Measurements from ENCODE around the gene FOXRED2. TPM values are rescaled to one million over a fixed set of nuclear protein-coding genes. Genes with fewer than 3 reads are reported as not detected.
A peak's percentile ranks its signal among the peaks of the same experiment; 100 is the strongest.

The FOXRED2 gene
- total RNA-seq, 1 donor from 2014 or later: 10.6 TPM

- no peak for DNase-seq
These were observed 7.9 kb upstream of the FOXRED2 start for GRCh38 chr22:36514766-36515165.

- no peak for DNase-seq
These were observed 6.2 kb upstream of the FOXRED2 start for GRCh38 chr22:36512991-36513390.

- DNase-seq: no peak
These were observed 5.5 kb upstream of the FOXRED2 start for GRCh38 chr22:36512333-36512732.

- no peak for DNase-seq
These were observed 4.4 kb upstream of the FOXRED2 start for GRCh38 chr22:36510966-36511881.

GRCh38 chr22:36510384-36510783, 3.5 kb upstream of the FOXRED2 start:
- DNase-seq: no peak

GRCh38 chr22:36507518-36508010, 724 bp upstream of the FOXRED2 start:
- no peak for DNase-seq

GRCh38 chr22:36505998-36506635, 723 bp downstream of the FOXRED2 start:
- DNase-seq: no peak

- DNase-seq: no peak
These were observed 8.8 kb downstream of the FOXRED2 start for GRCh38 chr22:36497910-36498665.

GRCh38 chr22:36493690-36494110, 13.1 kb downstream of the FOXRED2 start:
- DNase-seq: no peak

- no peak for DNase-seq
These were observed 14.7 kb downstream of the FOXRED2 start for GRCh38 chr22:36492109-36492508.

- no peak for DNase-seq
These were observed 15.7 kb downstream of the FOXRED2 start for GRCh38 chr22:36491155-36491554.

- no peak for DNase-seq
These were observed 20.0 kb downstream of the FOXRED2 start for GRCh38 chr22:36486619-36487384.

GRCh38 chr22:36481393-36482168, 25.3 kb downstream of the FOXRED2 start, which contains the start of gene TXN2:
Gene TXN2, minus strand, starts transcription at chr22:36481640. Its CDS starts 803 bp downstream, at chr22:36480837.
- peak; percentile 97 for DNase-seq

GRCh38 chr22:36480941-36481392, 25.9 kb downstream of the FOXRED2 start:
- DNase-seq: no peak

- DNase-seq: no peak
These were observed 27.9 kb downstream of the FOXRED2 start for GRCh38 chr22:36478966-36479365.

- DNase-seq: no peak
These were observed 31.5 kb downstream of the FOXRED2 start for GRCh38 chr22:36475341-36475740.

GRCh38 chr22:36472689-36473088, 34.2 kb downstream of the FOXRED2 start:
- no peak for DNase-seq

GRCh38 chr22:36471341-36471821, 35.5 kb downstream of the FOXRED2 start:
- no peak for DNase-seq

- no peak for DNase-seq
These were observed 35.9 kb downstream of the FOXRED2 start for GRCh38 chr22:36470994-36471331.

- DNase-seq: peak; percentile 86
These were observed 36.5 kb downstream of the FOXRED2 start for GRCh38 chr22:36470162-36470993.

Measured in occipital lobe (tissue), 2 donors.